ENCODE data around the gene ATXN7. TPM values are rescaled to one million over a fixed set of nuclear protein-coding genes. Genes with fewer than 3 reads are reported as not detected.
A peak's percentile ranks its signal among the peaks of the same experiment; 100 is the strongest.

The ATXN7 gene
- total and polyA plus RNA-seq, 8 donors, result 7.3 to 40.4 (median 25.2) TPM

DNA sequence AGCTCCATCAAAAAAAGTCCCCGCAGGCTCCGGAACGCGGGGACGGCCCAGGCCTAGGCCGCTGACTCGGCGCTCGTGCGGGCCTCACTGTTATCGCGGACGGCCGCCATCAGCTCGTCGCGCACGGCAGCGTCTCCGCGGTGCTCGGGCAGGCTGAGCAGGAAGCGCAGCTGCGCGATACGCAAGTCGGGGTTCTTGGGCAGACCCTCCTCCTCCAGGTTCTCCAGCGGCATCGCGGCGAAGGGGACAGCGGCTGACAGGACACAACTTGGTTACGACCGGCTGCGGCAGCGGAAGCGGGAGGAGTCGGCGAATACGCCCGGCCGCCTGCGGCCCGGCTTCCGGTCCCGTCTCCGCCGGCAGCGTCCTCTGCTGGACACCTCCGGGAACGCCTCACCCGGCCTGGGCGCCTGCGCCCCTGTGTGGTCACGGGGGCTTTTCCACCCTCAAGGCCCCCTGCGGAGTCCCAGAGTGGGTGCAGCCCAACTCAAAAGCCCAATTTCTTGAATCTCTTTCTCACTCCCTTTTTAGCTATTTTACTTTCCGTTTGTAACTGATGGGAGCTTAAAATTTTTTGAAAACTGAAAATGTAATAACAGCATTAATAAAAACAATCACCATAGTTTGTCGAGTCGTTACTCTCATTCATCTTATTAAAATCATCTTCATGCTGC lies 159.7 kb downstream of the ATXN7 start, which contains the start of gene PSMD6:
Gene PSMD6, minus strand, starts transcription at position 308 of the 674 bp plus-strand sequence. Its CDS starts 75 bp downstream, at position 233.
- Histone ChIP-seq H3K27ac (peak within 1 kb of the TSS; percentile 79 to 90 (median 88)), H3K4me1 (peaks cover under 1 to 15% (median 11%) of the 10 kb centered on the region in 3 donors), H3K4me3 (peak within 1 kb of the TSS; percentile 87 to 96 (median 94)), H3K27me3 (no peaks in the 10 kb centered on the region), H3K36me3 (peaks cover 0 to 9% (median 7%) of the 10 kb centered on the region in 3 donors), H3K9me3 (no peaks in the 10 kb centered on the region)
- TF ChIP-seq, protein P1, sequence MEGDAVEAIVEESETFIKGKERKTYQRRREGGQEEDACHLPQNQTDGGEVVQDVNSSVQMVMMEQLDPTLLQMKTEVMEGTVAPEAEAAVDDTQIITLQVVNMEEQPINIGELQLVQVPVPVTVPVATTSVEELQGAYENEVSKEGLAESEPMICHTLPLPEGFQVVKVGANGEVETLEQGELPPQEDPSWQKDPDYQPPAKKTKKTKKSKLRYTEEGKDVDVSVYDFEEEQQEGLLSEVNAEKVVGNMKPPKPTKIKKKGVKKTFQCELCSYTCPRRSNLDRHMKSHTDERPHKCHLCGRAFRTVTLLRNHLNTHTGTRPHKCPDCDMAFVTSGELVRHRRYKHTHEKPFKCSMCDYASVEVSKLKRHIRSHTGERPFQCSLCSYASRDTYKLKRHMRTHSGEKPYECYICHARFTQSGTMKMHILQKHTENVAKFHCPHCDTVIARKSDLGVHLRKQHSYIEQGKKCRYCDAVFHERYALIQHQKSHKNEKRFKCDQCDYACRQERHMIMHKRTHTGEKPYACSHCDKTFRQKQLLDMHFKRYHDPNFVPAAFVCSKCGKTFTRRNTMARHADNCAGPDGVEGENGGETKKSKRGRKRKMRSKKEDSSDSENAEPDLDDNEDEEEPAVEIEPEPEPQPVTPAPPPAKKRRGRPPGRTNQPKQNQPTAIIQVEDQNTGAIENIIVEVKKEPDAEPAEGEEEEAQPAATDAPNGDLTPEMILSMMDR (IDR thresholded peaks at IDR 0.05), result peak; percentile 99 to 100 (median 100)
- no peak for FAIRE-seq
- peak; percentile 86 to 95 (median 89) for ATAC-seq
- peak; percentile 85 to 99 (median 92) for DNase-seq
- intact Hi-C loops (cut with DNase I), result no loop called here
- WGBS, 2 donors, result 1% methylated on average over 53 to 59 of the region's 59 CpGs

DNA sequence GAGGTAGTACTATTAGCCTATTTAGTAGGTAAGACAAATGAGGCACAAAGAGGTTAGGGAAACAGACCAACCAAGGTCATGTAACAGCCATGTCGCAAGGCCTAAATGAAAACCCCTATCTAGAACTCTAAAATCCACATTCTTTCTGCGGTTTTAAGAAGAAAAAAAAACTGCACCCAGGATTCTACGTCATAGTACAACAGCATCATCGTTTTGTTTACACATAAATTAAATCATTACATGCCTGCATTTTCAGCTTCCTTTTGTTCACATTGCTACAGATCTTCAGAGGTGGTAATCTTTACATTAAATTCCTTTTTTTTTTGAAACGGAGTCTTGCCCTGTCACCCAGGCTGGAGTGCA lies 160.2 kb downstream of the ATXN7 start:
- peak overlapping the region; percentile 79 to 90 (median 88) for H3K27ac ChIP-seq
- H3K9me3 ChIP-seq, result no peaks in the 10 kb centered on the region
- no peak for ATAC-seq
- peaks cover 0 to 13% (median 10%) of the 10 kb centered on the region in 3 donors for H3K4me1 ChIP-seq
- 39 to 41% methylated on average over 5 of the region's 5 CpGs for whole genome bisulfite sequencing, 2 donors
- H3K27me3 ChIP-seq, result no peaks in the 10 kb centered on the region
- intact Hi-C loops (cut with DNase I), result no loop called here
- FAIRE-seq, result no peak
- no peak for DNase-seq
- TF ChIP-seq, protein P1 (IDR thresholded peaks at IDR 0.05), result no peak
- H3K36me3 ChIP-seq, result peaks cover 0 to 5% (median 2%) of the 10 kb centered on the region in 3 donors
- peak overlapping the region in 1 of 4 donors; percentile 96 for H3K4me3 ChIP-seq

DNA sequence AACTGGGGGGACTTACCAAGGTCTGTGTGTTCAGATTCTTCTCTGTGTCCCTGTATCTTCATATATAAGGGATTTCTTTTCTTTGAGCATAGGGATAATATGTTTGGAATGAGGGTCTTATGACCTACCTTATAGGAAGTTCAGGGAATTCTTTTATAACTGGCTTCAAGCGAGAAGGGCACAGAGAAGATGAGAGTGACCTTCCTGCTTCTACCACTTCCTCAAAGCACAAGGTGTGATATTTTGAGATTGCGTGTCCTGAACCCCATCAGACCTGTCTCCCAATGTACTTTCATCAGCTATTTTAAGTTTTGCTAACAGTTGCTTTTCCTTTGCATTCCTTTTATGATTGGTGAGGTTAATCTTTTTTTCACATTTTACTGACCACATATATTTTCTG lies 162.7 kb downstream of the ATXN7 start:
- Histone ChIP-seq H3K4me3 (no peak overlapping the region), H3K27ac (no peak overlapping the region), H3K9me3 (no peaks in the 10 kb centered on the region), H3K4me1 (peaks cover 0 to 6% (median 0%) of the 10 kb centered on the region in 3 donors), H3K27me3 (no peaks in the 10 kb centered on the region), H3K36me3 (no peaks in the 10 kb centered on the region)
- 79 to 89% methylated on average over 2 of the region's 2 CpGs for WGBS, 2 donors
- no peak for DNase-seq
- no peak for FAIRE-seq
- TF ChIP-seq, protein P1 (IDR thresholded peaks at IDR 0.05), result no peak
- ATAC-seq, result no peak
- intact Hi-C loops (cut with DNase I), result loop anchor here in 2 of 3 donors (5.0 kb wide), 3 partner anchors 371 to 461 kb away; no protein-coding TSS in a partner anchor

DNA sequence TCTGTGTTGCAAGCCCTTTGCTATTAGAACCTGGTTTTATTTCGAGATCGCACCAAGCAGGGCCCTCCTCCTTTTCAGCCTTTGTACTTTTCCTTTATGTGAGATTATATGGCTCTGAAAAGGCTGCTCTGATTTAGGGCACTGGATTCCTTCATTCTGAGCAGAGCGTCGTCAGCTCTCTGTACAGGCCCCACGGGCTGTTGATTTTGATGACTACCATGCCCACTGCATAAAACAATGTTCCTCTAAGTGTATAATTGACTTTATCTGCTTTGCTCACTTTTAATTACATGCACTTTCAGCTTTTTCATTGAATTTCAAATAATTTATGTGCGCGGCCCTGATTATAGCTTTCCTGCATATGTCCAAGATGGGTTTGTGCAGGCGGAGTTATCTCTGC lies 164.0 kb downstream of the ATXN7 start:
- 75 to 78% methylated on average over 8 of the region's 8 CpGs for WGBS, 2 donors
- peaks cover 0 to 4% (median 0%) of the 10 kb centered on the region in 3 donors for H3K4me1 ChIP-seq
- ATAC-seq, result no peak
- H3K4me3 ChIP-seq, result no peak overlapping the region
- no peak for FAIRE-seq
- no peaks in the 10 kb centered on the region for H3K9me3 ChIP-seq
- H3K36me3 ChIP-seq, result no peaks in the 10 kb centered on the region
- TF ChIP-seq, protein P1 (IDR thresholded peaks at IDR 0.05), result no peak
- no peaks in the 10 kb centered on the region for H3K27me3 ChIP-seq
- no peak for DNase-seq
- intact Hi-C loops (cut with DNase I), result loop anchor here in 2 of 3 donors (5.0 kb wide), 3 partner anchors 370 to 460 kb away; no protein-coding TSS in a partner anchor
- H3K27ac ChIP-seq, result no peak overlapping the region

DNA sequence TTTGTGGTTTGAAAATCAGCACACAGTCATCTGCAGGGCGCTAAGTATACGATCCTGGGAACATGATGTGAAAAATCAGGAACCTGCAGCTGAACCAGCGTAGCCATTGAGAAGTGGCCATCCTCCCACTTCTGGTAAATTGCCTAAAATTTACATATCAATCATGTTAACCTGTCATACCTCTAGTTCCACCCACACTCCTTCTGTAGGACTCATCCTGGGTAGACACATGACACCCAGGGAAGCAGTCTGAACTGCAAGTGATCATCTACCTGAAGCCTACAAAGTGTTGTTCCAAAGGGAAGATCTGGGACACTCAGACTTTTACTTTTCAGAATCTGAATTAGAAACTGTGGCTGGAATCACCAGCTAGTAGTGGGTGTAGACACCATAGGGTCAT lies 165.1 kb downstream of the ATXN7 start:
- no peaks in the 10 kb centered on the region for H3K9me3 ChIP-seq
- FAIRE-seq (no peak), ATAC-seq (no peak), DNase-seq (no peak)
- H3K27ac ChIP-seq, result no peak overlapping the region
- TF ChIP-seq, protein P1 (IDR thresholded peaks at IDR 0.05), result no peak
- intact Hi-C loops (cut with DNase I), result loop anchor here in 2 of 3 donors (5.0 kb wide), 3 partner anchors 369 to 459 kb away; no protein-coding TSS in a partner anchor
- no peaks in the 10 kb centered on the region for H3K27me3 ChIP-seq
- 71% methylated on average over 3 of the region's 3 CpGs for WGBS, 2 donors
- no peak overlapping the region for H3K4me3 ChIP-seq
- H3K4me1 ChIP-seq, result peaks cover 0 to 2% (median 0%) of the 10 kb centered on the region in 3 donors
- H3K36me3 ChIP-seq, result no peaks in the 10 kb centered on the region
